Fibroblast of the aortic adventitia (primary cell): Measurements from ENCODE around the gene NSFL1C. TPM values are rescaled to one million over a fixed set of nuclear protein-coding genes. Genes with fewer than 3 reads are reported as not detected.
A peak's percentile ranks its signal among the peaks of the same experiment; 100 is the strongest.

Experiments
- DNase-seq: peaks from one replicate; pipeline ENCODE4 v3.0.0-alpha.2; 2010; ENCODE audit warnings: low read depth
- H3K4me3 ChIP-seq: 2 replicates; pipeline ENCODE4 v1.5.1; 2011; ENCODE audit warnings: low read depth, mild to moderate bottlenecking, control low read depth, low read length, moderate library complexity
- CTCF ChIP-seq: IDR thresholded peaks from 2 replicates; pipeline ENCODE4 v1.5.1; 2011; ENCODE audit warnings: mild to moderate bottlenecking, low read length, control low read depth, inconsistent platforms; ENCODE audit not compliant: insufficient read depth
- total RNA-seq: library from RNA; depleted of rRNA; stranded (reverse); fragments of >200 nt; gene quantifications from 2 replicates; pipeline ENCODE4 v1.2.3, GENCODE V29; 2012; ENCODE audit warnings: low replicate concordance

The NSFL1C gene
- total RNA-seq, 1 donor, result 26.9 TPM

- H3K4me3 ChIP-seq, result no peak overlapping the region
- DNase-seq, result no peak
- TF ChIP-seq CTCF, result no peak
These were observed 25.4 kb upstream of the NSFL1C start for GRCh38 chr20:1491860-1492642.

- DNase-seq, result no peak
- TF ChIP-seq CTCF, result no peak
- H3K4me3 ChIP-seq, result no peak within 1 kb of the TSS
These were observed 24.7 kb upstream of the NSFL1C start, which contains the start of gene SIRPB2 for GRCh38 chr20:1491281-1491840. Gene SIRPB2 (minus strand): TSS chr20:1491420. CDS start chr20:1491359, 61 bp downstream.

- no peak for DNase-seq
- TF ChIP-seq CTCF, result no peak
- no peak overlapping the region for H3K4me3 ChIP-seq
These were observed 24.1 kb upstream of the NSFL1C start for GRCh38 chr20:1490643-1491195.

- no peak for TF ChIP-seq CTCF
- DNase-seq, result peak; percentile 44
- H3K4me3 ChIP-seq, result no peak overlapping the region
These were observed 23.3 kb upstream of the NSFL1C start for GRCh38 chr20:1489764-1490436.

GRCh38 chr20:1489325-1489724, 22.7 kb upstream of the NSFL1C start:
- no peak overlapping the region for H3K4me3 ChIP-seq
- no peak for DNase-seq
- no peak for TF ChIP-seq CTCF

- no peak for DNase-seq
- no peak overlapping the region for H3K4me3 ChIP-seq
- TF ChIP-seq CTCF, result no peak
These were observed 19.9 kb upstream of the NSFL1C start for GRCh38 chr20:1486566-1486965.
